NCI-H187 treated with DMSO at 0.1 percent for 48 hours (cell line): Measurements from ENCODE around the gene IQCK.
"Not testable (repeated sequence)": the region's sequence is repeated elsewhere in the genome, so short reads cannot be mapped to it uniquely, and the experiment has no call there.

Source experiments
- DNase-seq: peaks from one replicate; lab custom pipeline; 2025; lab: John Stamatoyannopoulos, UW

Gene IQCK

GRCh38 chr16:19699472-19699871 lies 18.6 kb upstream of the IQCK start:
- DNase-seq = no peak

DNA sequence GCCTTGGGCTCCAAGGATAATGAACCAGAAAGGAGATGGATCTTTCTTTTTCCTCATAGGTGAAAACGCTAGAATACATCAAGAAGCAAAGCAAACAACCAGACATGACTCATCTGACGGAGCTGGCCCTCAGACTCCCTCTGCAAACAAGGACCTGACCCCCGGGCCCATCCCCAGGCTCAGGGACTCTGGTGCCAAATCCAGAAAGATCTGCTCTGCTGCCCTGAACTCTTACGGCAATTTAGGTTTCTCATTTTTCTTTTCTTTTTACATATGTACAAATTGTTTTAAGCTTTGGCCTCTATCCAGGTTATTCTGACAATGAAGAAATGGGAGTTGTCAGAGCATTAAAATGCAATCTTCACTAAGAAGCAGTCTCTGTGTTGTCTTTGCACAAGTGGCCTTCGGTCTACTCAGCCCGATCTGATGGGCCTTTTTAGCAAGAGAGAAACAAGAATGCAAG lies 17.7 kb upstream of the IQCK start:
- no peak for DNase-seq

DNA sequence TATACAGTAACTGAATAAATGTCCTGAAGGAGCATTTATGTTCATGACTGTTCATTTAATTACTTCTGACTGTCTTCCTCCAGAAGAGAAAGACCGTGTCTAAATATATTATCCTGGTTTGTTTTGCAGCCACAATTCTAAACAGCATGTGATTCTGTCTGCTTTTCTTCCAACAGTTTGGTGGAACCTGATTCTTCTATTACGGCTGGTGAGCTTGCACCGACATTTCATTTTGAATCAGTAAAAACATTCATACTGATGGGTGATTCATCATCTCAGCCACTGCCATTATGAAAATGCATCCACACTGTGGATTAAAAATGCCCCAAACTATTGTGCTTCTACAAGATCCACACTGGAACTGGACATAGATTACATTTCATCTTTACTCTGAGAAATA lies 17.0 kb upstream of the IQCK start:
- DNase-seq = no peak

DNA sequence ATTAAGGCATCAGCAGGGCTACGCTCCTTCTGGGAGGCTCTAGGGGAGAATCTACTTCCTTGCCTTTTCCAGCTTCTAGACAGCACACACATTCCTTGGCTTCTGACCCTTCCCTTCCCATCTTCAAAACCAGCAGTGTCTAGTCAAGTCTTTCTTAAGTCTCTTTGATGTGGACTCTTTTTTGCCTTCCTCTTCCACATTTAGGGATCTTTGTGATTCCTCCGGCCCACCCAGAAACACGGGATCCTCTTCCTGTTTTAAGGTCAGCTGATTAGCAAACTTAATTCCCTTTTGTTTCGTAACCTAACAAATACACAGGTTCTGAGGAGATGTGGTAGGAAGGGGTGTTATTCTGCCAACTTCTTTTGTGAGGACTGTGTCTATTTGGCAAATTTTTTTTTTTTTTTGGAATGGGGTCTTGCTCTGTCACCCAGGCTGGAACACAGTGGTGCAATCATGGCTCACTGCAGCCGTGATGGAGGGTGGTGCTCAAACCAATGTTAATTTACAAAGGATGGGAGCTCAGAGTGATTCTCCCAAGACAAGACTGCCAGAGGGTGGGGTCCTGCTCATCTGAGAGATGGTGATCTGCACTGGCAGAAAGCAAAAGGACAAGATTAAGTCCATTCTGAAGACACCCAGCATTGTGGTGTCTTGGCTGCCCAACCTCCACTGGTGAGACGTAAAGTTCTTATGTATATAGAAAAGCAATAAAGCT lies 14.7 kb upstream of the IQCK start:
- no peak for DNase-seq

DNA sequence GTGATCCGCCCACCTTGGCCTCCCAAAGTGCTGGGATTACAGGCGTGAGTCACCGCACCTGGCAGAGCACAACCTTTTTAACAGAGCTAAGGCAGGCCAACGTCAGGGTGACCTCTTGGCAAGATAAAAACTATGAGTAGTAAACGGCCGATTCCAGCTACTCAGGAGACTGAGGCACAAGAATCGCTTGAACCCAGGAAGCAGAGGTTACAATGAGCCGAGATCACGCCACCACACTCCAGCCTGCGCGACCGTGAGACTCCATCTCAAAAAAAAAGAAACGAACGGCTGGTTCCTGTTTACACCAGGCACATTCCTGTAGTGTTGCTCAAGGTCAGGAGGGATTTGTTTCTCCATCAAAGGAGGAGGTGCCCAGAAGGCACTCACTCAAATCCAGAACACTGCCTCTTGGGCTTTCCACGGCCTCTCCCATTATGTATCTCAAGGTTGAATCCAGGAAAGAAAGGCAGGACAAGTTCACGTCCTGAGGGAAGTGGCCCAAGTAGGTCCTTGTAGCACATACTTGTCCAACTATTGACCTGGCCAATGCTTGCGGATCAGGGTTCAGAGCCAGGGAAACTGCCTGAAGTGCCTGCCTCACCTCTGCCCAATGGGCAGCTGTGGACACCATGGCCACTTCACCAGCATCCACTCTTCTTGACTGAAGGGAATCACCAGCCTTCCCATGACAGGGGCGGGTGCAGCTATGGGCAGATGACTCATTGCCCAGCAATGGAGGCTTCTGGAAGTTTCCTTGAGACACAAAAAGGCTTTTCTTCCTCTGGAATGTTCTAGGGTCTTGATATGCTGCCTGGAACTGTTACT lies 13.5 kb upstream of the IQCK start:
- DNase-seq = no peak

GRCh38 chr16:19705146-19705501 lies 12.9 kb upstream of the IQCK start:
- no peak for DNase-seq

GRCh38 chr16:19705843-19706242 lies 12.2 kb upstream of the IQCK start:
- DNase-seq = no peak

GRCh38 chr16:19706846-19707245 lies 11.2 kb upstream of the IQCK start:
- no peak for DNase-seq

- no peak for DNase-seq
These were observed 10.3 kb upstream of the IQCK start for GRCh38 chr16:19707569-19708295.

GRCh38 chr16:19708296-19709205 lies 9.5 kb upstream of the IQCK start:
- DNase-seq = no peak

DNA sequence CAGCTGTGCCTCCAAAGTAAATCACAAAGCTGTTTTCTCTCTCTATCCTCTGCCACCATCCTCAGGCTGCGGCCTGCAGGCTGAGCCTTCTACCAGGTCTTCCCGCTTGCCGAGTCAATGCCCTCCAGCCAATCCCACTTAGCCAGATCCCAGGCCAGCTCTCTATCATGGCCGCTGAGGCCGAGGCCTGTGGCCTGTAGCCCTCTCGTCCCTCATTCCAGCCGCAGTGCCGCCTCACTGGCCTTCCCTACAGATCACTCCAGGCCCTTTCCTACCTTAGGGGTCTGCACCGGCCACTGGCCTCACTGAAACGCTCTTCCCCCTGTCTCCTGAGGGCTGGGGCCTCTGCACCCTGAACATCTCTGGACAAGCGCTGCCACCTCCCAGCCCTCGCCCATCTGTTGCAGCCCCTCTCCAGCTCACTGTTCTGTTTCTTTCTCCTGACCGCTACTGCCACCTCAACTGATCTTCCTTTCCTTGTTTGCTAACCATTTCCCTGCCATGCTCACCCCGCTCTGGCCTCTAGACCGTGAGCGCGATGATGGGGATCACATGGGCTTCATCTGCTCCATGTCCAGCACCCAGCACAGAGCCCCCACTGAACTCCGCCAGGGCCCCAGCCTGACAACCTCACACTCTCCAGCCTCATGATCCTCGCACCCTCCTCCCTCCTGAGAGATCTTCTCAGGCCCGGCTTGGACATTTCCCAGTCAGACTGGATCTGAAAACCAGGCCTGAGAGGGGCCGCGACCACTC lies 8.5 kb upstream of the IQCK start:
- DNase-seq = no peak

DNA sequence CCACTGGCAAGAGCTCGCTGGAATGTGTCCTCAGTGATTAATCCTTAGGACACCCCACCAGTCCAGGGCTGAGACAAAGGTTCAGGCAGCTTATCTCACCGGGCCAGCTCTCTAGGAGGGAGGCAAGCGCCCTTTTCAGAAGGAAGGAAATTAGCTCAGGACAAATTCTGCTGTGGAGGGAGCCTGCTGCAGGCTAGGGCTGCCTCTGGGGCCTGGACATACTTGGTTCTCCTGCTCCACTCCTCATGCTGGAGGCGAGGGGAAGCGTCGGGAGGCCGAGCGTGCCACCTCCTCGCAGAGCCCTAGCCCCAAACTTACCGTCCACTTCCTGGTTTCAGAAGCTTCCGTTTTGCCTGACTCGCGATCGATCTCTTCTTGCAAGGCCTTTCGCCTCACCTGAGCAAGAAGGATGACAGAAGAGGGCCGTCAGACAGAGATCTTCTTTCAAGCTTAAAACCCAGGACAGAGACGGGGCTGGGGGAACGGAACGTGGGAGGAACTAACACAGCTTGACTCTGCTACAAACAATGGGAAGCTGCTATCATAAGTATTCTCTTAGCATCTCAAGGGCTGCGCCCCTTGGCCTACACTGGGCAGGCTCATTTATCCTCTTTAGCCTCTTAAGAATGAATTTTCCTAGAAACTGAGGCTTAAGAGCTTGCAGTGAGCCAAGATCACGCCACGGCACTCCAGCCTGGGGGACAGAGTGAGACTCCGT lies 7.7 kb upstream of the IQCK start:
- DNase-seq = no peak

- no peak for DNase-seq
These were observed 7.0 kb upstream of the IQCK start for GRCh38 chr16:19710991-19711545.

GRCh38 chr16:19711643-19712042 lies 6.4 kb upstream of the IQCK start:
- no peak for DNase-seq

- no peak for DNase-seq
These were observed 5.5 kb upstream of the IQCK start for GRCh38 chr16:19712418-19713058.

GRCh38 chr16:19713697-19714096 lies 4.4 kb upstream of the IQCK start:
- DNase-seq = no peak

DNA sequence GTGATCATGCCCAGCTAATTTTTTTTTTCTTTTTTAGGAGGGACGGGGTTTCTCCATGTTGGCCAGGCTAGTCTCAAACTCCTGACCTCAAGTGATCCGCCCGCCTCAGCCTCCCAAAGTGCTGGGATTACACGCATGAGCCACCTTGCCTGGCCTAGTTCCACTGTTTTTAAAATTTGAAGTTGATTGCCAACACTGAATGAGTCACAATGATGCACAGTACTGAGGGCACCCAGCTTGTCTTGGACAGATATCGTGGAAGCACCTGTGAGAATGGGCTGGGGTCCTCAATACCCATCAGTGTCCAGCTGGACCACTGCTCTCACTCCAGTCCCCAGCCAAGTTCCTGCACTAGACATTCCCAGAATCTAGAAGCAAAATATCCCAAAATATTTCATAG lies 2.5 kb upstream of the IQCK start:
- no peak for DNase-seq

- DNase-seq = no peak
These were observed 1.9 kb upstream of the IQCK start for GRCh38 chr16:19716183-19716582.

GRCh38 chr16:19716728-19717127 lies 1.3 kb upstream of the IQCK start:
- not testable (repeated sequence) for DNase-seq

GRCh38 chr16:19717314-19717713 lies 757 bp upstream of the IQCK start:
- no peak for DNase-seq
